HG02840 (cell line): ENCODE measurements around the gene MAD2L1.

Experiments used
- ATAC-seq: cut with Tn5 transposase; IDR thresholded peaks from one replicate; pipeline ENCODE4 v1.9.1; 2021; ENCODE audit warnings: mild to moderate bottlenecking, moderate library complexity, moderate number of reproducible peaks; ENCODE audit not compliant: unreplicated experiment, low FRiP score

Gene MAD2L1

GRCh38 chr4:120007191-120007871, 59.3 kb downstream of the MAD2L1 start:
- no peak for ATAC-seq
